CD4-positive, alpha-beta T cell treated with Interferon alpha-2 for 1 hour (primary cell): ENCODE results near the gene OSBPL7.

Source experiments
- DNase-seq, 2 donors: peaks; one replicate each; pipeline ENCODE4 v3.0.0-alpha.2; 2020 to 2022

OSBPL7 gene

DNA sequence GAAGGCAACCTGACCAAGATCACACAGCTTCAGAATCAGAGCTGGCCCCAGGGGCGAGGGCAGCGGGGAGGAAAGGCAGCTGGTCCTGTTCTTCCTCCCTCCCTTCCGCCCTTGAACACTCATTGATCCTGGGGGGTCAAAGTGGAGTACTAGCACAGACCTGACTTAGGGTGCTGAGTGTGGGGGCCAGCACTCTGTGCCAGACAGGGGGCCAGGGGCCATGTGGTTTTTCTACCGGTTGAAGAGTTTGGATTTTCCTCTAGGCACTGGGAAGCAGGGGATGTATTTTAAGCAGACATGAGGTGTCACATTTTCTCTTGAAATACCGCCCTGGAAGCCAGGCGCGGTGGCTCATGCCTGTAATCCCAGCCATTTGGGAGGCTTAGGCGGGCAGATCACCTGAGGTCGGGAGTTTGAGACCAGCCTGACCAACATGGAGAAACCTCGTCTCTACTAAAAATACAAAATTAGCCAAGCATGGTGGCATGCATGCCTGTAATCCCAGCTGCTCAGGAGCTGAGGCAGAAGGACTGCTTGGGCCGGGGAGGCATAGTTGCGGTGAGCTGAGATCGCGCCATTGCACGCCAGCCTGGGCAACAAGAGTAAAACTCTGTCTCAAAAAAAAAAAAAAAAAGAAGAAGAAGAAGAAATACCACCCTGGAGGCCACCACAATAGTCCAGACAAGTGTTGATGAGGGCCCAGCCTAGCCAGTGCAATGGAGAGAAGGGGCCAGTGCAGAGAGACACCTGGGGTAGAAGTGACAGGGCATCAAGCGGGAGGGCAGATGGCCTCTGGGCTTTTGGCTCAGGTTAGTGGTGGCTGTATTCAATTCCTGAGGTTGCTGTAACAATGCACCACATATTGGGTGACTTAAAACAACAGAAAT, 15.3 kb downstream of the OSBPL7 start:
- no peak for DNase-seq

DNA sequence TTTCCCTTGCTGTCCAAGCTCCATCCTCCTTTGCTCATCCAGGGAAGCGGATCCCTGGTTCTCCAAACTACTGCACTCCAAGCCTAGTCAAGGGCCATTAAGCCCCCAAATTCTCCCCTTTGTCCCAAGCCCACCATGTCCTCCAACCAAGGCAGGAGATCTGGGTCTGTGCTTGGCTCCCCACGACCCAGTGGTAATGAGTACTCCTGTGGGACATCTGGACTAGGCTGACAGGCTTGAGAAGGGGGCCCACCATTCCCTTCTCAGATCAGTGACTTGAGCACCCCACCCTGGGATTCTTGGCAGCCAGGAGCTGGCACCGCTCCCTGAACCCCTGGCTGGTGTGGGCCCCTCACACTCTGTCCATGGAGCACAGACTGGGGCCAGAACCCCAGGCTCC, 17.1 kb downstream of the OSBPL7 start:
- DNase-seq, result no peak

GRCh38 chr17:47803751-47804150, 17.8 kb downstream of the OSBPL7 start:
- DNase-seq, result no peak

DNA sequence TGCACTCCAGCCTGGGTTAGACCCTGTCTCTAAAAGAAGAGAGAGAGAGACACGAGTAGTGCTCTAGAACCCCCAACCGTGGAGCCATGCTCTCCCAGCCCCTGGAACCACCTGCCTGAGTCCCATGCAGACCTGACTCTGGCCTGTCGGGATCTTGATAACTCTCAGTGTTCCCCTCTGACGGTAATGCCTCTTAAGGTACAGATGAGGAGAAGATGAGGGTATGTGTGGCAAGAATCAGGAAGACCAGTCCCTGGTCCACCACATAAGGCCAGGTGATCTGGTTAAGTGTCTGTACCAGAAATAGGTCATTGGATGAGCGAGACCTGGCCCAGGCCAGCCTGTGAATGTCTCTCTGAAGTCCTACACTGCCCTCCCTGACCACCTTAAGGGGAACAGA, 18.4 kb downstream of the OSBPL7 start:
- DNase-seq, result no peak

- peak; percentile 40 to 69 for DNase-seq
Observed at GRCh38 chr17:47802341-47803022, 19.1 kb downstream of the OSBPL7 start.

DNA sequence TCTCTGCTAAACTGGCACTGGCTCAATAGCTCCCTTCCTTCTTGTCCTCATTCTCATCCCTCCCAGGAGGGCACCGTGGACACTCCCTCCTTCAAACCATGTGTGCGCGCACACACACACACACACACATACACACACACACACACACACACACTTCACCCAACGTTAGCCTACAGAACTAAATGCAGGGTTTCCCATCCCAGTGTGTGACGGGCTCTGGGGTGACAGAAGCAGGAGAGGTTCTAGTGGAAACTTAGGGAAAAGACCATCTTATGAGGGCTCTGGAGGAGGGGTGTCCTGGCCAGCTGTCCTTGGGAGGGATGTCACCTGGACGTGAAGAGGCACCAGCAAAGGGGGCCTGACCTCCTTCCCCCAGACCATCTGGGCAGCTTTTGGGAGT, 19.7 kb downstream of the OSBPL7 start:
- DNase-seq, result no peak

- DNase-seq, result no peak
Observed at GRCh38 chr17:47801176-47801765, 20.3 kb downstream of the OSBPL7 start.

DNA sequence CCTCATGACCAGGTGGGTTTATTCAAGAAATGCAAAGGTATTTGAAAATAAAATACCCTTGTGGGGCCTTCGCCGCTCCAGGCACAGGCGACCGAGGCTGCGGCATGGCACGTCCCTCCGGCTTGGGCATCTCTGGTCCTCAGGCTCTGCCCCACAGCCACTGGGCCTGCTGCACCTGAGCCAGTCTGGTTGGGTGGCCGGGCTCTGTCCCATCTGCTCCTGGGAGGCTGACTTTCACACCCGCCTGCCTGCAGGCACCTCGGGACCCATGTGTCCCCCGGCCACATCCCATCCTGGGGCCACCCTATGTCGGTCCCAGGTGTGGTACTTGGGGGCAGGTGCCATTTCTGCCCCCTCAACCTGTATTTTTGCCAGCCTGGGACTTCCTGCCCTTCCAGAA, 20.9 kb downstream of the OSBPL7 start:
- no peak for DNase-seq

GRCh38 chr17:47797797-47798196, 23.8 kb downstream of the OSBPL7 start:
- no peak for DNase-seq

- no peak for DNase-seq
Observed at GRCh38 chr17:47792979-47793378, 28.6 kb downstream of the OSBPL7 start.

DNA sequence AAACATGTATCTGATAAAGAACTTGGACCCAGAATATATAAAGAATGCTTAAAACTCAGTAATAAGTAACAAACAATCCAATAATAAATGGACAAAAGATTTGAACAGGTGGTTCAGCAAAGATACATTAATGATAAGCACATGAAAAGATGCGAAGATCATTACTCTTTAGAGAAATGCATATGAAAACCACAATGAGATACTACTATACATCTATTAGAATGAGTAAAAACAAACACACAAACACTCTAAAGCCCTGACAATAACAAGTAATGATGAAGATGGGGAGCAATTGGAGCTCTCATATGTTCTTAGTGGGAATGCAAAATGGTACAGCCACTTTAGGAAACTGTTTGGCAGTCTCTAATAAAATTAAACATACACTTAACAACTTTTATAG, 29.1 kb downstream of the OSBPL7 start:
- DNase-seq, result no peak

GRCh38 chr17:47791025-47791424, 30.6 kb downstream of the OSBPL7 start:
- no peak for DNase-seq

- peak; percentile 40 to 63 for DNase-seq
Observed at GRCh38 chr17:47789611-47790561, 31.7 kb downstream of the OSBPL7 start.

DNA sequence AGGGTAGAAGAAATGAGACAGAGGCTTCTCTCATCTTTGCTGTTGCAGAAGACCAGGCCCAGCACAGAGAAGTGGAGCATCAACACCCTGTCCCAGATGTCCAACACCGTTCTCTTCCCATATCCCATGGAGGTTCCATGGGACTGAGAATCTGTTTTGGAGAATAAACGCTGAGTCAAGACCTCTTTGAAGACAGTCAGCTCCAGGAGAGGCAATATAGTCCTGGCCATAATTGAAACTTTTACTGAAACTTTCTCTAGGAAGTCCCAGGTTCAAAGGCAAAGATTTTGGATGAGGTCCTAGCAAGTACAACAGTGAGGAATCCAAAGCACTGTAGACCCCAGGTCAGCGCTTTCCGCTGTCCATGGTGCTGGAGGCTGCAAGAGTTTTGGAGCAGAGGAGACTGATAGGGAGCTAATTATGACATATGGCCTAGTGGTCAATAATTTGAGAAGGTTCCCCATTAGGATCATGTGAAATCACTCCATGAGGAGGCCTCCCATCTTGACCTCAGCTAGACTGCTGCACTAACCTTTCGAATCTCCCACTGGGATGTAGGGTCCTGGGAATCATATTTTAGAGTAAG, 36.0 kb downstream of the OSBPL7 start:
- peak in 1 of 2 donors; percentile 19 for DNase-seq

DNA sequence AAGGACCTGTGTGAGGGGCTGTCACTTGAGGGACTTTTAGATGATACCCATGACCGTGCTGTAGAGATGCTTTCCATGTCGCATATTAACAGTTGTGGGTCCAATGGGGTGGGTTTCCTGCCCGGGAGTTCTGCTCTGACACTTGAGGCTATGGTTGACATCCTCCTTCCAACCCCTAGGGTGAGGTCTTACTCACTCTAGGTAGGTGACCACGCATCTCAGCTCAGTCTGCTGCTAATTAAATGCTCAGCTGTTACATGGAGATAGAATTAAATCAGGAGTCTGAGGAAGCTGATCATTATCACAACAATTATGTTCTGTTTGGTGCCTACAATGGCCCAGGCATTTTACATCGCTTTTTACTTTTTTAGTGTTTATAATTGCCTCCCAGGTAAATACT, 40.2 kb downstream of the OSBPL7 start:
- DNase-seq, result no peak

GRCh38 chr17:47778184-47778635, 43.4 kb downstream of the OSBPL7 start:
- DNase-seq, result no peak

DNA sequence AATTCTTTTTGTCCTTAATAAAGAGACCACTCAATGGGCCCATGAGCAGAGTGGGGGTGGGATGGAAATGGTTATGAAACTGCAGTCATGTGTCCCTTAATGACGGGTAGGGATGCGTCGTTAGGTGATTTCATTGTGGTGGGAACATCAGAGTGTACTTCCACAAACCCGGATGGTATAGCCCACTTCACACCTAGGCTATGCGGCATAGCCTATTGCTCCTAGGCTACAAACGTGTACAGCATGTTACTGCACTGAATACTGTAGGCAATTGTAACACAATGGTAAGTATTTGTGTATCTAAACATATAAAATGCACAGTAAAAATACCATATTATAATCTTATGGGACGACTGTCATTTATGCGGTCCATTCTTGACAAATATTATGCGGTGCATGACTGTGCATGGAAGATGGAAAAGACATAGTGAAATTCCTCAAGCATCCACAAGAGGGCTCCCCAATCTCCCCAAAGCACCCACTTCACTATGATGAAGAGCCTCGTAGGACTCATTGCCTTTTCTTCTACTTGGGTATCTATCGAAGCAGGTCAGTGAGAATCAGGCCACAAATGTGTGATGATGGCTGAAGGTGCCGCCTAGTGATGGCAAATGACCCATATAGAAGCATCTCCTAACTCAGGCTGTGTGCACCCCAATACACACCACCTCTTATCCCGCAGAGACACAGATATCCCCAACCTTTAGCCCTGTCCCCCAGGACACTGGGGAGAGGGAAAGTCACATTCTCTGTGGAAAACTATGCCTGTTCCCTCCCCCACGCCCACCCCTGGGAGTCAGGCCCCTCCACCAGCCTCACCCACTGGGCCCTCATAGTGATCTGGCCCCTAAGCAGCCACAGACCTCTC, 45.0 kb downstream of the OSBPL7 start:
- peak; percentile 39 to 67 for DNase-seq

- no peak for DNase-seq
Observed at GRCh38 chr17:47774987-47775580, 46.5 kb downstream of the OSBPL7 start.

DNA sequence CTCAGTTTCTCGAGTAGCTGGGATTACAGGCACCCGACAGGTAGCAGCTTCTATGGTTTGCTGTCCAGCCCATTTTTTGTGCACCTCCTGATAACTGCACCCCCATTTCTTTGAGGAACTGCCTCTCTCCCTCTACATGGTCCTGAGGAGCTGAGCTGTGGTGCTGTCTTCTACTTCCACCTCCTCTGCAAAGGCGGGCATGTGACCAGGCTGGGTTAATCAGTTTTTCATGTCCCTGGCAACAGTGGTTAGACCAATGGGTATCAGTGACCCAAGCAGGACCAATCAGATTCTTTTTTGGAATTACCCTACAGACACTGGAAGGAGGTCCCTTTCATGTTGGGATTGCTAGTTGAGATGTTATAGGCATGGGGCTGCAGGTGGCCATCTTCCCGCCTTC, 47.3 kb downstream of the OSBPL7 start:
- no peak for DNase-seq

GRCh38 chr17:47773649-47774048, 47.9 kb downstream of the OSBPL7 start:
- peak in 1 of 2 donors; percentile 9 for DNase-seq
